ENCODE measurements around the gene TNIK. TPM values are rescaled to one million over a fixed set of nuclear protein-coding genes. Genes with fewer than 3 reads are reported as not detected.

TNIK gene
- polyA plus RNA-seq, 1 donor from 2014 or later: 19.3 TPM

GRCh38 chr3:171240504-171240835, 219.7 kb downstream of the TNIK start:
- TF ChIP-seq TAF1 (IDR thresholded peaks at IDR 0.05; ENCODE audit: low read depth): no peak
- TF ChIP-seq REST (IDR thresholded peaks at IDR 0.05; ENCODE audit: borderline replicate concordance): no peak
- TF ChIP-seq MXI1 (conservative IDR thresholded peaks at IDR 0.05; ENCODE audit: poor library complexity, severe bottlenecking): no peak
- TF ChIP-seq EZH2 (IDR thresholded peaks at IDR 0.05; ENCODE audit: borderline replicate concordance, insufficient read depth, low read length, poor library complexity, severe bottlenecking): no peak
- no peak for TF ChIP-seq SMC3 (conservative IDR thresholded peaks at IDR 0.05; ENCODE audit: poor library complexity)
- TF ChIP-seq RAD21 (conservative IDR thresholded peaks at IDR 0.05): no peak
- no peak for TF ChIP-seq POLR2AphosphoS5 (IDR thresholded peaks at IDR 0.05)
- TF ChIP-seq CTCF (IDR thresholded peaks at IDR 0.05; ENCODE audit: poor library complexity, severe bottlenecking): no peak
- no peak for TF ChIP-seq EP300 (conservative IDR thresholded peaks at IDR 0.05; ENCODE audit: poor library complexity, severe bottlenecking)
- Histone ChIP-seq H3K4me2 (ENCODE audit: low read length) (no peak overlapping the region), H3K9me3 (ENCODE audit: low read length) (no peaks in the 10 kb centered on the region), H3K9me2 (ENCODE audit: insufficient read depth, low read length) (no peaks in the 10 kb centered on the region), H3F3A (ENCODE audit: insufficient read depth, low read length, poor library complexity, severe bottlenecking) (no peaks in the 10 kb centered on the region), H2AFZ (ENCODE audit: low read depth, low read length) (no peak overlapping the region), H3K27ac (ENCODE audit: low read length) (no peak overlapping the region), H4K20me1 (ENCODE audit: insufficient read depth) (no peaks in the 10 kb centered on the region), H3K4me3 (ENCODE audit: low read length) (peak overlapping the region; percentile 25), H3K9ac (ENCODE audit: low read length) (no peak overlapping the region), H3K79me2 (replicated peaks; ENCODE audit: insufficient read depth, low read length) (no peaks in the 10 kb centered on the region), H3K27me3 (ENCODE audit: insufficient read depth, low read depth, low read length) (no peaks in the 10 kb centered on the region), H3K36me3 (ENCODE audit: insufficient read depth, low read length) (no peaks in the 10 kb centered on the region)

GRCh38 chr3:171239757-171240503, 220.3 kb downstream of the TNIK start:
- Histone ChIP-seq H3K27me3 (ENCODE audit: insufficient read depth, low read depth, low read length) (no peaks in the 10 kb centered on the region), H4K20me1 (ENCODE audit: insufficient read depth) (no peaks in the 10 kb centered on the region)

More at GRCh38 chr3:171239757-171240503, 220.3 kb downstream of the TNIK start:
- Histone ChIP-seq H3K9me3 (ENCODE audit: low read length) (no peaks in the 10 kb centered on the region), H3K9ac (ENCODE audit: low read length) (no peak overlapping the region), H3F3A (ENCODE audit: insufficient read depth, low read length, poor library complexity, severe bottlenecking) (no peaks in the 10 kb centered on the region), H3K4me2 (ENCODE audit: low read length) (peak overlapping the region; percentile 5), H3K36me3 (ENCODE audit: insufficient read depth, low read length) (no peaks in the 10 kb centered on the region), H3K79me2 (replicated peaks; ENCODE audit: insufficient read depth, low read length) (no peaks in the 10 kb centered on the region), H3K9me2 (ENCODE audit: insufficient read depth, low read length) (no peaks in the 10 kb centered on the region), H3K4me3 (ENCODE audit: low read length) (peak overlapping the region; percentile 25), H2AFZ (ENCODE audit: low read depth, low read length) (no peak overlapping the region), H3K27ac (ENCODE audit: low read length) (peak overlapping the region; percentile 43)
- TF ChIP-seq EP300 (conservative IDR thresholded peaks at IDR 0.05; ENCODE audit: poor library complexity, severe bottlenecking) (peak; percentile 83), TAF1 (IDR thresholded peaks at IDR 0.05; ENCODE audit: low read depth) (no peak), POLR2AphosphoS5 (IDR thresholded peaks at IDR 0.05) (peak; percentile 70)
